Gastrocnemius medialis (tissue), 4 donors: ENCODE data around the gene RRBP1. TPM values are rescaled to one million over a fixed set of nuclear protein-coding genes. Genes with fewer than 3 reads are reported as not detected.

Experiments
- ATAC-seq, 2 donors: fragments of 150-250 bp; one replicate each; pipeline ENCODE4 v1.9.1; 2016
- DNase-seq, 2 donors: peaks; one replicate each; pipeline ENCODE4 v3.0.0-alpha.2; 2019
- H3K27ac ChIP-seq, 4 donors: fragments of 200-600 bp; sonication (generic); 1 replicate in 1 of 4; 2 replicates in 3 of 4; pipeline ENCODE4 v1.5.1; 2016 to 2018; ENCODE audit warnings: mild to moderate bottlenecking in 2 of 4, moderate library complexity in 1 of 4
- H3K27me3 ChIP-seq, 3 donors: fragments of 200-600 bp; sonication (generic) in 2 of 3; 1 replicate in 1 of 3; 2 replicates in 2 of 3; pipeline versions ENCODE4 v1.5.1 to v1.6.0; 2016 to 2019; ENCODE audit warnings: mild to moderate bottlenecking in 1 of 3, moderate library complexity in 1 of 3
- H3K36me3 ChIP-seq, 2 donors: fragments of 200-600 bp; sonication (generic) in 1 of 2; one replicate each; pipeline ENCODE4 v1.5.1; 2017 to 2018
- H3K4me1 ChIP-seq, 2 donors: fragments of 200-600 bp; sonication (generic) in 1 of 2; one replicate each; pipeline ENCODE4 v1.5.1; 2016 to 2017; ENCODE audit warnings: mild to moderate bottlenecking in 2 of 2
- H3K4me3 ChIP-seq, 4 donors: fragments of 200-600 bp; sonication (generic) in 3 of 4; 1 replicate in 1 of 4; 2 replicates in 3 of 4; pipeline ENCODE4 v1.5.1; 2016 to 2019; ENCODE audit warnings: mild to moderate bottlenecking in 2 of 4
- H3K9me3 ChIP-seq, 3 donors: fragments of 200-600 bp; sonication (generic) in 2 of 3; 1 replicate in 1 of 3; 2 replicates in 2 of 3; pipeline ENCODE4 v1.5.1; 2016 to 2019
- POLR2A ChIP-seq, 2 donors: fragments of 450-650 bp; IDR thresholded peaks; one replicate each; pipeline ENCODE4 v1.6.1; 2017; ENCODE audit warnings: antibody characterized with exemption in 2 of 2, mild to moderate bottlenecking in 2 of 2, moderate library complexity in 2 of 2
- in situ Hi-C, 4 donors: fragments of 200-750 bp; cut with MboI; loops; one replicate each; pipeline versions ENCODE4 v1.15.0 to v1.8.0; 2017; ENCODE audit warnings: low sequenced_read_pairs in 4 of 4
- intact Hi-C: fragments of 100-400 bp; cut with DNase I; formaldehyde crosslinking; loops from one replicate; pipeline ENCODE4 v1.15.1; 2023; ENCODE audit warnings: low total_unique reads
- total RNA-seq, 4 donors: library from RNA; depleted of rRNA; stranded (reverse); fragments of >200 nt; gene quantifications; one replicate each; pipeline versions ENCODE4 v1.1.0 to v1.2.3, GENCODE V29; 2016
- TF ChIP-seq, protein P1 (sequence below), 5 experiments: fragments of 450-650 bp in 3 of 5; fragments of 200-600 bp in 2 of 5; sonication (generic) in 2 of 5; IDR thresholded peaks in 4 of 5; conservative IDR thresholded peaks in 1 of 5; 1 replicate in 4 of 5; 2 replicates in 1 of 5; pipeline ENCODE4 v1.5.1; 2016 to 2019; ENCODE audit warnings: antibody characterized with exemption in 5 of 5, mild to moderate bottlenecking in 3 of 5, moderate library complexity in 3 of 5

Gene RRBP1
- total RNA-seq, 4 donors from 2014 or later: 14.1 to 22.7 (median 17.9) TPM

DNA sequence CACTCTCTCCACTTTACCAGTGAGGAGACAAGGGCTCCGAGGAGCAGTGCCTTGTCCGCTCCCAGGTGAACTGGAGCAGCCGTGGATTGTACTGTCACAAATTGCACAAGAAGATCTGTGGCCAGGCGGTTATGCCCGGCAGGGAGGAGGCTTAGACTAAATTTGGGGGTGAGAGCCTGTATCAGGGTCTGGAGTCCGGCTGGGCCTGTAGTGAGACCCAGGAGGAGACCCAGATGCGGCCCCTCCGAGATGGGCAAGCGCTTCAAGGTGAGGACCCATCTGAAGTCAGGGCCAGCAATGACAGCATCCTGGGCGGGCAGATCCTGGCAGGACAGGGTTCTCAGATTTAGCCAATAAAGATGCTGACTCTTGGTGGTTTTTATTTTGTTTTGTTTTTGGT, 45.3 kb upstream of the RRBP1 start:
- H3K4me1 ChIP-seq: no peaks in the 10 kb centered on the region
- H3K27me3 ChIP-seq: no peaks in the 10 kb centered on the region
- H3K27ac ChIP-seq: no peak overlapping the region
- no peak overlapping the region for H3K4me3 ChIP-seq
- TF ChIP-seq, protein P1, sequence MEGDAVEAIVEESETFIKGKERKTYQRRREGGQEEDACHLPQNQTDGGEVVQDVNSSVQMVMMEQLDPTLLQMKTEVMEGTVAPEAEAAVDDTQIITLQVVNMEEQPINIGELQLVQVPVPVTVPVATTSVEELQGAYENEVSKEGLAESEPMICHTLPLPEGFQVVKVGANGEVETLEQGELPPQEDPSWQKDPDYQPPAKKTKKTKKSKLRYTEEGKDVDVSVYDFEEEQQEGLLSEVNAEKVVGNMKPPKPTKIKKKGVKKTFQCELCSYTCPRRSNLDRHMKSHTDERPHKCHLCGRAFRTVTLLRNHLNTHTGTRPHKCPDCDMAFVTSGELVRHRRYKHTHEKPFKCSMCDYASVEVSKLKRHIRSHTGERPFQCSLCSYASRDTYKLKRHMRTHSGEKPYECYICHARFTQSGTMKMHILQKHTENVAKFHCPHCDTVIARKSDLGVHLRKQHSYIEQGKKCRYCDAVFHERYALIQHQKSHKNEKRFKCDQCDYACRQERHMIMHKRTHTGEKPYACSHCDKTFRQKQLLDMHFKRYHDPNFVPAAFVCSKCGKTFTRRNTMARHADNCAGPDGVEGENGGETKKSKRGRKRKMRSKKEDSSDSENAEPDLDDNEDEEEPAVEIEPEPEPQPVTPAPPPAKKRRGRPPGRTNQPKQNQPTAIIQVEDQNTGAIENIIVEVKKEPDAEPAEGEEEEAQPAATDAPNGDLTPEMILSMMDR (IDR thresholded peaks at IDR 0.05 in 4 of 5, conservative IDR thresholded peaks at IDR 0.05 in 1 of 5): no peak
- no peak for TF ChIP-seq POLR2A (IDR thresholded peaks at IDR 0.05)
- DNase-seq (no peak), ATAC-seq (no peak)
- no peaks in the 10 kb centered on the region for H3K9me3 ChIP-seq
- H3K36me3 ChIP-seq: no peaks in the 10 kb centered on the region
- in situ Hi-C loops (no loop called here), intact Hi-C loops (no loop called here)

DNA sequence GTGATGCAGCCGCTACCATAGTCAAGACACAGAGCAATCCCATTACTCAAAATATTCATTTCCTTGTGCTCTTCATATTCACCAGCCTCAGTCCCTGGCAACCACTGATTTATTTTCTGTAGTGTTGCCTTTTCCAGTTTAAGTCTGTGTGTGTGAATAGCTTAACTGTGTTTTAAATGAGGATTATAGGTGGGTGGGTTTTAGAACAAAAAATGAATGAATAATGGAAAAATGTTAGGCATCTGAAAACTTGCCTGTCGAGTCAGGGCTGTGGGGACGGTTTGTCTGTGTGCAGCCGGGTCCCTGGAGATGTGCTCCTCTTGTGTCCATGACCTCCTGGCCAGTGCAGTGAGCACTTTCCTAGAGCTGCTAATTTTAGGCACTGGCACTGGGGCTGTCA, 44.9 kb upstream of the RRBP1 start:
- in situ Hi-C loops (no loop called here), intact Hi-C loops (no loop called here)
- Histone ChIP-seq H3K36me3 (no peaks in the 10 kb centered on the region), H3K27me3 (no peaks in the 10 kb centered on the region), H3K4me3 (no peak overlapping the region), H3K4me1 (no peaks in the 10 kb centered on the region), H3K27ac (no peak overlapping the region), H3K9me3 (no peaks in the 10 kb centered on the region)
- TF ChIP-seq POLR2A (IDR thresholded peaks at IDR 0.05): no peak
- TF ChIP-seq, protein P1 (IDR thresholded peaks at IDR 0.05 in 4 of 5, conservative IDR thresholded peaks at IDR 0.05 in 1 of 5): no peak
- DNase-seq (no peak), ATAC-seq (no peak)

DNA sequence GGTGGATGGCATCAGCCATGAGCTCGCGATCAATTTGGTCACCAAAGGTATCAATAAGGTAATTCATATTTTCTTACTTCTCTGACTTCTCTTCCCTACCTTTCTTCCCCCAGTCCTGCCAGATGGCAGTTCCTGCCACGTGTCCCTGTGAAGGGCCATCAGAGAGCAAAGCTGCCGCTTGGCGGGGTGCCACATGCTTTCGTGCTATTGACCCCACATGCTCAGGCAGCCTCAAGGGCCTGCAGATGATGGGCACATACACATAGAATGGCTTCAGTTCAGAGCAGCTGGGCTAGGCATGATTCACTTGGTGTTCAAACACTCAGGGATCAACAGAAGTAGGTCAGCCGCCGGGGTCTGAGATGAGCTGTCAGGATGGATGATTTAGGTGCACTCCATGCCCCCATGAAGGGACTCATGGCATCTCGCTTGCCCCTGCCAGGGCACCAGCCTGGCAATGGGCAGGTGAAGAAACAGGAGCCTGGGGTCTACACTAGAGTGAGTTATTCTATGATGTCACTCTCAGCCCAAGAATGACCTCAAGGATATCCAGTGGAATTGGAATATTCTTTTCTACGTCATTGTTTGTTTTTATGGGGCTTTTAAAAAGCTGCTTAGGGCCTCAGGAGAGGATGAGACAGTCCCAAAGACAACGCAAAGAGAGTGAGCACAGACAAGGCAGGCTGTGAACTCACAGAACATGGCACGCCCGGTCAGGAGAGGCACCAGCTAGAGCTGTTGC, 43.2 kb upstream of the RRBP1 start:
- no peaks in the 10 kb centered on the region for H3K4me1 ChIP-seq
- no peak overlapping the region for H3K4me3 ChIP-seq
- no peak for ATAC-seq
- in situ Hi-C loops: no loop called here
- no peaks in the 10 kb centered on the region for H3K36me3 ChIP-seq
- intact Hi-C loops: no loop called here
- no peak for DNase-seq
- no peak for TF ChIP-seq POLR2A (IDR thresholded peaks at IDR 0.05)
- TF ChIP-seq, protein P1 (IDR thresholded peaks at IDR 0.05 in 4 of 5, conservative IDR thresholded peaks at IDR 0.05 in 1 of 5): no peak
- H3K9me3 ChIP-seq: no peaks in the 10 kb centered on the region
- no peaks in the 10 kb centered on the region for H3K27me3 ChIP-seq
- no peak overlapping the region for H3K27ac ChIP-seq

DNA sequence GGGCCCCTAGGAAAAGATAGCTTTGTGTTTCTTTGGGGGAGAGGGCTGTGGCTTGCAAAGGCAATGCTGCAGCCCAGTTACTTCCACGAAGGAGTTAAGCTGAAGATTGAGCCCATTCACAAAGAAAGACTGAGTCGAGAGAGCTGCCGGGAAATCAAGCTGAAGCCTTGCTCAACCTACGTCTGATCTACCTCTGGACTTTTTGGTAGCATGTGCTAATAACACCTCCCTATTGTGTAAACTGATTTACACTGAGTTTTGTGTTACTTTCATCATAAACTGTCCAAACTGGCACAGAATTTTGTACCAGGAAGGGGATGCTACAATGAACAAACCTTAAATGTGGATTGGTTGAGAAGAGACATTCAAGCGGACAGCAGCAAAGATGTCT, 41.3 kb upstream of the RRBP1 start:
- H3K36me3 ChIP-seq: no peaks in the 10 kb centered on the region
- in situ Hi-C loops: no loop called here

More for the DNA sequence above, 41.3 kb upstream of the RRBP1 start:
- Histone ChIP-seq H3K27ac (no peak overlapping the region), H3K9me3 (no peaks in the 10 kb centered on the region), H3K27me3 (no peaks in the 10 kb centered on the region), H3K4me1 (no peaks in the 10 kb centered on the region), H3K4me3 (no peak overlapping the region)
- DNase-seq (no peak), ATAC-seq (no peak)
- TF ChIP-seq, protein P1 (IDR thresholded peaks at IDR 0.05 in 4 of 5, conservative IDR thresholded peaks at IDR 0.05 in 1 of 5): no peak
- no peak for TF ChIP-seq POLR2A (IDR thresholded peaks at IDR 0.05)
- intact Hi-C loops: no loop called here
